GM12872 (cell line): ENCODE measurements around the gene UGT1A7.

Experiments
- TF ChIP-seq, protein P1 (sequence below): IDR thresholded peaks from 3 replicates; pipeline ENCODE4 v1.5.1; 2011; ENCODE audit warnings: low read depth, mild to moderate bottlenecking, low read length, moderate library complexity; ENCODE audit not compliant: insufficient read depth

Gene UGT1A7

DNA sequence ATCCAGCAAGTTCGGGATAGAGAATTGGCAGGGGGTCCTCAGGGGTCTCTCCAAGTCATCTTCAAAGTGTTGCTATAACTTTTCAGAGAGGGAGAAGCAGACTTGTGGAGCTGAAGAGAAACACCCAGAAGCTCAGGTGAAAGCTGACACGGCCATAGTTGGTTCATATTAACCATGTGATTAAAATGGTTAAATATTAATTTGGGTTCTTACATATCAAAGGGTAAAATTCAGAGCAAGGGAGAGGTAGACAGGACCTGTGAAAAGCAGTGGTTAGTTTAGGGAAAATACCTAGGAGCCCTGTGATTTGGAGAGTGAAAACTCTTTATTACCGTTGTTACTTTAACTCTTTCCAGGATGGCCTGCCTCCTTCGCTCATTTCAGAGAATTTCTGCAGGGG is 10.9 kb downstream of the UGT1A7 start, which contains the start of gene UGT1A6:
TSS of gene UGT1A6 (plus strand) at position 243 of the 400 bp plus-strand sequence. CDS start at position 358, 115 bp downstream.
- TF ChIP-seq, protein P1, sequence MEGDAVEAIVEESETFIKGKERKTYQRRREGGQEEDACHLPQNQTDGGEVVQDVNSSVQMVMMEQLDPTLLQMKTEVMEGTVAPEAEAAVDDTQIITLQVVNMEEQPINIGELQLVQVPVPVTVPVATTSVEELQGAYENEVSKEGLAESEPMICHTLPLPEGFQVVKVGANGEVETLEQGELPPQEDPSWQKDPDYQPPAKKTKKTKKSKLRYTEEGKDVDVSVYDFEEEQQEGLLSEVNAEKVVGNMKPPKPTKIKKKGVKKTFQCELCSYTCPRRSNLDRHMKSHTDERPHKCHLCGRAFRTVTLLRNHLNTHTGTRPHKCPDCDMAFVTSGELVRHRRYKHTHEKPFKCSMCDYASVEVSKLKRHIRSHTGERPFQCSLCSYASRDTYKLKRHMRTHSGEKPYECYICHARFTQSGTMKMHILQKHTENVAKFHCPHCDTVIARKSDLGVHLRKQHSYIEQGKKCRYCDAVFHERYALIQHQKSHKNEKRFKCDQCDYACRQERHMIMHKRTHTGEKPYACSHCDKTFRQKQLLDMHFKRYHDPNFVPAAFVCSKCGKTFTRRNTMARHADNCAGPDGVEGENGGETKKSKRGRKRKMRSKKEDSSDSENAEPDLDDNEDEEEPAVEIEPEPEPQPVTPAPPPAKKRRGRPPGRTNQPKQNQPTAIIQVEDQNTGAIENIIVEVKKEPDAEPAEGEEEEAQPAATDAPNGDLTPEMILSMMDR: no peak

DNA sequence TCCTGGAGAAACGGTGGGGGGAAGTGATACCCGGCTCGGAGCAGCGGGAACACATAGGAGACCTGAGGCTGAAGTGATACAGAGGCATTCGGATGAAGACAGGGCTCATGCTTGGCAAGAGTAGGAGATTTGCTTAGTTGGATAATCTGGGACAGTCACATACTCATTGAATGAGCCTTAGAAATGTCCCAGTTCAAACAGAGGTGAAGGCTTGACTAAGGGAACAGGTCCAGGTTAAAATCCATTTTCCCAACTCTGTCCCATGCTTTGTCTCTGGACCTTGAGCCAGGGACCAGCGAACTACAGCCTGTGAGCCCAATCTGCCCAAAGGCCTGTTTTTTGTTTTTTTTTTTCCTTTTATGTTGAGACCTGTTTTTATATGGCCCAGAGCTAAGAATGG is 12.3 kb downstream of the UGT1A7 start:
- TF ChIP-seq, protein P1: no peak

DNA sequence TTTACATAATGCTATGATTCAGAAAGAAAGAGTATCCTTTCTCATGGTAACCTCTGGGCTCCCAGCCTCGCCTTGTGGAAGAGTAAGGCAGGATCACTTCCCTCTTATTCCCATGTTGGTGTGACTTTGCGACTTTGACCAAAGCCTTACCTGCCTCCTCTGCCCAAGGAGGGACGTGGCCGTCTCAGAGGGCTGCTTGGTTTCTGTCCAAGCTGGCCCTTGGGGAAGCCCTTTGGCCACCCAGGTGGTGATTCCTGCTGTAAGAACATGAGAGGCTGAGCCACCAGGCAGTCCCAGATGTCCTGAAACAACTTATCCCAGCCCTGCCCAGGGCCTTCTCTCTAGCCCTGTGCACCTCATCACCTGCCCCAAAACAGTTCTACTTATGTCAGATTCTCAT is 17.0 kb downstream of the UGT1A7 start:
- TF ChIP-seq, protein P1: no peak

DNA sequence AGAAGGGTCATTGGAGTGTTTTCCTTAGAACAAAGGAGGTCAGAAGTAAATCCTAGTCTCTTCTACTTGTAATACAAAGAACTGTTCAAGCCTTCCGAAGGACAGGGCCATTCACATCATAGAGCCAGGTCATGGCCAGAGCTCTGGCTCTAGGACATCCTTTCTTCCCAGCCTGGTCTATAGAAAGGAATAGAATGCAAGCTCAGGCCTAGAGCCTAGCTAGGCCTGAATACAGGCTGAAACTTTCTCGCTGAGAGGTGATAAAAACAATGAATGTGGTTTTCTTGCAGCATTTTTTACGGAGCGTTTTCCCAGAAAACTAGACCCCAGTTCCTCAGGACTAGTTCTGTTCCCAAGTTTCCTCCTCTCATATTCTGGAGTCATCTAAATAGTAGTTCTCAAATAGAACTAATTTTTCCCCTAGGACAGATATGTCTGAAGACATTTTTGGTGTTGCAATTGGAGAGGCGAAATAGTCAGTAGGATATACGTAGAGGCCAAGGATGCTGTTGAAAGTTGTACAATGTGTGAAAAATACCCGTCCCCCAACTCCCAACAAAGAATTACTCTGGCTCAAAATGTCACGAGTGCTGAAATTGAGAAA is 17.8 kb downstream of the UGT1A7 start:
- TF ChIP-seq, protein P1: no peak

DNA sequence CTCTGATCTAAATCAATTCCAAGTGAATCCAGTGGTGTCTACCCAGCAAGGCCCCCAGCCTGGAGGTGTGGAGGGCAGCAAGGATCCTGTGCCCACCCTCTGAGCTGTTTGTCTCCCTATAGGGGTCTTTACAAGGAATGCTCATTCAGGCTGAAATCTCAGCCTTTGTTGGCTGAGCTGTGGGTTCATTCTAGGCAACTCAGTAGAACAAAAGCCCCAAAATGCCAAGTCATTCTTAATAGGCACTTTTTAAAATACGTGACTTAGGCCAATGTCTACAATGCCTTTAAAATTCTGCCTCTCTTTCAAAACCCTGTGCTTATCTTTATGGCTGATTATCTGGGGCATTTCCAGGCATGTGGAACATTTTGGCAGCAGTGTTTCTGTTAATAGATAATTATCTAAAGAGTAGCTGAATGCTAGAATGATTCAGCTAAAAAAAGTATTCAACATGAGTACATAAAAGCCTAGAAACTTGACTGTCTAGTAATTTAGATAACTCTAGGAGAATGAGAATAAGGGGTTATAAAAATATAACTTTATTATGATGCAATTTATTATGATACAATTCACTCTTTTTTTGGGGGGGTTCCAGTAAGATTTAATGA is 18.4 kb downstream of the UGT1A7 start:
- TF ChIP-seq, protein P1: no peak

DNA sequence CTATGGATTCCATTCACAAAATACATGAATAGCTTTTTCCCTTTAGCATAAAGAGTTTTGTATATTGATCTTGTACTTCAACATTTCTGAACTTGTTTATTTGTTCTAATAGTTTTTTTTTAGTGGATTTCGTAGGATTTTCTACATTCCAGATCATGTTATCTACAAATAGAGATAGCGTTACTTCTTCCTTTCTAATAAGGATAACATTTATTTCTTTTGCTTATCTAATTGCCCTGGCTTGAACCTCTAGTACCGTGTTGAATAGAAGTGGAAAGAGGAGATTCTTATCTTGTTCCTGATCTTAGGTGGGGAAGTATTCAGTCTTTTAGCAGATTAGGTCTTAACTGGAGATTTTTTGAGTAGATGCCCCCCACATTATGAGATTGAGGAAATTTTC is 20.5 kb downstream of the UGT1A7 start:
- TF ChIP-seq, protein P1: no peak

DNA sequence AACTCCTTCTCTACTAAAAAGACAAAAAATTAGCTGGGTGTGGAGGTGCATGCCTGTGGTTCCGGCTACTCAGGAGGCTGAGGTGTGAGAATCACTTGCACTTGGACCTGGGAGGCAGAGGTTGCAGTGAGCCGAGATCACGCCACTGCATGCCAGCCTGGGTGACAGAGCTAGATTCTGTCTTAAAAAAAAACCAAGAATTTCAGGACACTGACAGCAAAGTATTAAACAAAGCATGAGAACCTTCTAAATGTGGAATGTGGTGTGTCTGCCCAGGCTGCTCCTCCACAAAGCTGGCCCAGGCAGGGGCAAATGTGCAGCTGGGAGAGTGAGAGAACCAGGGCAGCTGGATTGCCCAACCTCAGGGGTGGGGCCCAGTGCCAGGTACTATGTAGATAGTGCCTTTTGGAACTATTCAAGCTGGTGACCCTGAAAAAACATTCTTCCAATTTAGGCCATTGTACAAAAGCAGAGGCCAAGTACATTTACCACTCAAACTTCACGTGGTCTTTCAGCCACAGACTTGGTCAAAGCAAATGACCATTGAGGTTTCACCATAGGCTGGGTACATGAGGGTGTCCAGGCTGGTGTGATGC is 24.3 kb downstream of the UGT1A7 start:
- TF ChIP-seq, protein P1: no peak
